Chondrocyte (in vitro differentiated cells): ENCODE data around the gene RNF14. TPM values are rescaled to one million over a fixed set of nuclear protein-coding genes. Genes with fewer than 3 reads are reported as not detected.

Experiments used
- DNase-seq: peaks from one replicate; pipeline ENCODE4 v3.0.0; 2021; ENCODE audit warnings: mixed read lengths, low spot score
- H3K27ac Mint-ChIP-seq: one replicate; pipeline ENCODE4 v1.8.0; 2021; ENCODE audit warnings: mild to moderate bottlenecking, moderate library complexity, mixed read lengths; ENCODE audit not compliant: unreplicated experiment
- H3K27me3 Mint-ChIP-seq: 2 replicates; pipeline ENCODE4 v1.8.0; 2021; ENCODE audit warnings: low read depth, mixed read lengths
- H3K36me3 Mint-ChIP-seq: 2 replicates; pipeline ENCODE4 v1.8.0; 2021; ENCODE audit warnings: low read depth, mixed read lengths
- H3K4me1 Mint-ChIP-seq: 2 replicates; pipeline ENCODE4 v1.8.0; 2021; ENCODE audit warnings: low read depth, mild to moderate bottlenecking, mixed read lengths
- H3K4me3 Mint-ChIP-seq: one replicate; pipeline ENCODE4 v1.8.0; 2021; ENCODE audit warnings: mild to moderate bottlenecking, moderate library complexity, mixed read lengths; ENCODE audit not compliant: unreplicated experiment
- H3K9me3 Mint-ChIP-seq: 2 replicates; pipeline ENCODE4 v1.8.0; 2021; ENCODE audit warnings: low read depth, mixed read lengths
- CTCF ChIP-seq: fragments of 200-600 bp; sonication (generic); IDR thresholded peaks from 2 replicates; pipeline ENCODE4 v1.5.0; 2021; ENCODE audit warnings: antibody characterized with exemption, mild to moderate bottlenecking, moderate library complexity
- total RNA-seq: library from RNA; stranded (reverse); gene quantifications from 3 replicates; pipeline ENCODE4 v1.2.1, GENCODE V29; 2021

RNF14 gene
- total RNA-seq, 1 donor from 2014 or later = 83.6 TPM

- DNase-seq = peak; percentile 98
- no peaks in the 10 kb centered on the region for H3K27me3 Mint-ChIP-seq
- H3K4me3 Mint-ChIP-seq = peak within 1 kb of the TSS; percentile 75
- peaks cover 15% of the 10 kb centered on the region for H3K36me3 Mint-ChIP-seq
- peaks cover 21% of the 10 kb centered on the region for H3K4me1 Mint-ChIP-seq
- no peaks in the 10 kb centered on the region for H3K9me3 Mint-ChIP-seq
- peak within 1 kb of the TSS; percentile 97 for H3K27ac Mint-ChIP-seq
- peak; percentile 29 for TF ChIP-seq CTCF
These were observed 45.2 kb upstream of the RNF14 start, which contains the start of gene DELE1 for GRCh38 chr5:141923448-141924313. Gene DELE1, plus strand, starts transcription at chr5:141923871. Its CDS starts 71 bp downstream, at chr5:141923942.

DNA sequence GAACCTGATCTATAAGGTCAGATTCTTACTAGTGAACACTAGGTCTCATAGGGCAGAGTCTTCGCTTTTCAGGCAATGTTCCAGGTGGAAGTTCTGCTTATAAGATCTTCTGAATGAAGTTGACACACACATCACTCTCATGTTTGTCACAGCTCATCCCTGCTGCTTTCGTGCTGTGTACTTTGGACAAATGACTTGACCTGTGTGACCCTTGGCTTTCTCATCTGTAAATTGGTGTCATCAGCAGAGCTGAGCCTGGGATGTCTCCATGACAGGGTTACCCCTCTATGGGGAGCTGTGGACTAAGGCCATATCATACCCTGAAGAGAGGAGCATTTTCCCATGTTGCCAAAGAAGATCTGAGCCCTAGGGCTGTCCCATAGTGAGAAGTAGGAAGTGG, 42.5 kb upstream of the RNF14 start:
- Mint-ChIP-seq H3K4me3 (no peak overlapping the region), H3K27me3 (no peaks in the 10 kb centered on the region), H3K36me3 (peaks cover 26% of the 10 kb centered on the region), H3K27ac (no peak overlapping the region), H3K9me3 (no peaks in the 10 kb centered on the region), H3K4me1 (peaks cover 21% of the 10 kb centered on the region)
- DNase-seq = no peak
- no peak for TF ChIP-seq CTCF

- Mint-ChIP-seq H3K36me3 (peaks cover 34% of the 10 kb centered on the region), H3K9me3 (no peaks in the 10 kb centered on the region), H3K4me1 (peaks cover 15% of the 10 kb centered on the region), H3K4me3 (no peak overlapping the region), H3K27me3 (no peaks in the 10 kb centered on the region), H3K27ac (no peak overlapping the region)
- no peak for TF ChIP-seq CTCF
- DNase-seq = no peak
These were observed 40.9 kb upstream of the RNF14 start for GRCh38 chr5:141928051-141928450.

DNA sequence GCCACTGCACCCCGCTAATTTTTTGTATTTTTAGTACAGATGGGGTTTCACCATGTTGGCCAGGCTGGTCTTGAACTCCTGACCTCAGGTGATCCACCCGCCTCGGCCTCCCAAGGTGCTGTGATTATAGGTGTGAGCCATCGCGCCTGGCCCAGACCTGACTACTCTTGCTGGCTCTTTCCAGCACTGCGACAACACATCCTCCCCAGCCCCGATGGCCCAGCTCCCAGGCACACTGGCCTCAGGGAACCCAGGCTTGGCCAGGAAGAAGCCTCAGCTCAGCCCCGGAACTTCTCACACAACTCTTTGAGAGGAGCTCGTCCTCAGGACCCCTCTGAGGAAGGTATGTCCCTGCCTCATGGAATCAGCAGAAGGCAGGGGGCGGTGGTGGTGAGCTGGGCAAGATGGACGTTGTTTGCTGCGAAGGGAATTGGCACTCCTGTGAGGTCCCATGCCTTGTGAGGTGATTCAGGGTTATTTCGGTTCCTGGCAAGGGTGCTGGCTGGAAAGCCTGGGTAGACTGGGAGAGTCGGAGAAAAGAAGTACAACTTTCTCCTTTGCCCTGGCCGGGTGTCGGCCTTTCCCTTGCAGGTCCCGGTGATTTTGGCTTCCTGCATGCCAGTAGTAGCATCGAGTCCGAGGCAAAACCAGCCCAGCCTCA, 39.4 kb upstream of the RNF14 start:
- H3K27ac Mint-ChIP-seq = no peak overlapping the region
- peaks cover 34% of the 10 kb centered on the region for H3K36me3 Mint-ChIP-seq
- H3K4me3 Mint-ChIP-seq = no peak overlapping the region
- H3K9me3 Mint-ChIP-seq = no peaks in the 10 kb centered on the region
- no peak for DNase-seq
- H3K4me1 Mint-ChIP-seq = peaks cover 5% of the 10 kb centered on the region
- no peak for TF ChIP-seq CTCF
- no peaks in the 10 kb centered on the region for H3K27me3 Mint-ChIP-seq

DNA sequence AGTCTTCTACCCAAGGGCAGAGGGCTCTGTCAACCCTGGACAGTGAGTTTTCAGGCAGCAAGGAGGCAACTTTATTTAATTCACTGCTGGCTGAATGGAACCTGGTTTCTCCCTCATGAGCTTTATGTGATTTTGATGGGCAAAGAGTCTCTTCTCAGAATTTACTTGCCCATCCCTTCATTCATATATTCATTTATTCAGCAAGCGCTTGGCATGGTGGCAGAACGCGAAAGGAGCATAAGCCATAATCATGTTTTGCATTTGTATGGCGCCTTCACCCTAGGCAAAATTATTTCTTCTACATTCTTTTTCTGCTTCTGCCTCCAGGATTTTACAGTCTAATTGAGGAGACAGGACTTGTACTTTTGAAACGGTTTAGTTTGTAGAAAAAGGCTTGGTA, 37.2 kb upstream of the RNF14 start:
- peaks cover 33% of the 10 kb centered on the region for H3K36me3 Mint-ChIP-seq
- H3K27ac Mint-ChIP-seq = no peak overlapping the region
- no peak for TF ChIP-seq CTCF
- no peak overlapping the region for H3K4me3 Mint-ChIP-seq
- no peaks in the 10 kb centered on the region for H3K27me3 Mint-ChIP-seq
- DNase-seq = no peak
- no peaks in the 10 kb centered on the region for H3K4me1 Mint-ChIP-seq
- H3K9me3 Mint-ChIP-seq = no peaks in the 10 kb centered on the region
